Measurements from ENCODE around the gene PSEN2.

PSEN2 gene

GRCh38 chr1:226870401-226871279 lies at the start of gene PSEN2:
PSEN2 (plus strand) TSS chr1:226870616; CDS start chr1:226881908, 11,292 bp downstream.
- peak within 1 kb of the TSS; percentile 68 for H3K4me3 ChIP-seq (ENCODE audit: low read depth, low read length)
- peak; percentile 21; the same call in 1 of the 2 replicates for TF ChIP-seq CTCF (IDR thresholded peaks at IDR 0.05; ENCODE audit: low read depth, low read length)

GRCh38 chr1:226820941-226821718 lies 49.3 kb upstream of the PSEN2 start:
- no peak for TF ChIP-seq CTCF (IDR thresholded peaks at IDR 0.05; ENCODE audit: low read depth, low read length)

DNA sequence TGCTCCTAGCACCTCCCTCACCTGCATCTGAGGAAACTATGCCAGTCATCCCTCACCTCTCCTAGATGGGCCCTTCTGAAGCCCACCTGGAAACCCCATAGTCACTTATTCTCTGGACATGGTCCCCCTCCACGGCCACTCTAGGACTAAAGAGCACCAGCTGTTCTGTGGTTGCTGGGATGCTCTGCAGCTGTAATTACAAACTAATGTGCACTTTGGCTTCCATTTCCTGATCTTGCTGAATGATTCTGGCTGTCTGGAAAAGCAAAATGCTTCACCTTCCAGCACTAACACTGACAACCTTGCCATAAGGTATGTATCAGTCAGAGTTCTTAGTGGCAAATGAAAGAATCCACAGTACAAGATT lies 48.7 kb upstream of the PSEN2 start:
- no peak for TF ChIP-seq CTCF (IDR thresholded peaks at IDR 0.05; ENCODE audit: low read depth, low read length)
- no peak overlapping the region for H3K4me3 ChIP-seq (ENCODE audit: low read depth, low read length)

More at GRCh38 chr1:226820941-226821718, 49.3 kb upstream of the PSEN2 start:
- H3K4me3 ChIP-seq (ENCODE audit: low read depth, low read length): no peak overlapping the region

- no peak for TF ChIP-seq CTCF (IDR thresholded peaks at IDR 0.05; ENCODE audit: low read depth, low read length)
- H3K4me3 ChIP-seq (ENCODE audit: low read depth, low read length): no peak overlapping the region
Measured at GRCh38 chr1:226823643-226824042, 46.8 kb upstream of the PSEN2 start.

DNA sequence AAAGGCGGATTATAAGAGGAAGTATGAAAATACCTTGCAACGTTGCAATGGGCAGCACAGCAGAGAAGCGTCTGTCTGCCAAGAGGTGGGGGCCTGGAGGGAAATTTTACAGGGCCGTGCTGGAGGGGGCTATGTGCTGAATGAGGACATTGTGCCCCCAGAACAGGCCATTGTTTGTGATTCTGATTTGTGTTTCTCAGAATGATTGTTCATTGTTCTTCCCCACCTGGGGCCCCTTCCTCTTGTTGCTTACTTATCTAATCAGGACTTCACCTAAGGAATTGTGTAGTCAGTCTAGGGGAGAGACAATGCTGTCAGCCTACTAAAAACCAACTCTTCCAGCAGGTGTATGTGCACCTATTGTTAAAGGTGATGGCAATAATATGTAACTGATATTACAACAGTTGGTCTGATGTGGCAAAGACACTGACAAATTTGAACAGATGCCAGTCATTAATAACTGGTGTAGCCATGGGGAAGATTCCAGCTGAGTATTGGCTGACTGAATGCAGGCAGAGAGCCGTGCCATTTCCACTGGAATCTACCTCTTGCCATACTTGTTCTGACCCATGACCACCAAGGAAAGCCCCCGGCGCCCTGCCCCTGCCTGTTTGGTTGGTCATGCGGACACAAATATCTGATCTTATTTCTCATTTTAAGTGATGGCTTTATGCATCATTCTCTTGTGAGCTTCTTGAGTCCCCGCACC lies 45.2 kb upstream of the PSEN2 start:
- H3K4me3 ChIP-seq (ENCODE audit: low read depth, low read length): no peak overlapping the region
- TF ChIP-seq CTCF (IDR thresholded peaks at IDR 0.05; ENCODE audit: low read depth, low read length): no peak

DNA sequence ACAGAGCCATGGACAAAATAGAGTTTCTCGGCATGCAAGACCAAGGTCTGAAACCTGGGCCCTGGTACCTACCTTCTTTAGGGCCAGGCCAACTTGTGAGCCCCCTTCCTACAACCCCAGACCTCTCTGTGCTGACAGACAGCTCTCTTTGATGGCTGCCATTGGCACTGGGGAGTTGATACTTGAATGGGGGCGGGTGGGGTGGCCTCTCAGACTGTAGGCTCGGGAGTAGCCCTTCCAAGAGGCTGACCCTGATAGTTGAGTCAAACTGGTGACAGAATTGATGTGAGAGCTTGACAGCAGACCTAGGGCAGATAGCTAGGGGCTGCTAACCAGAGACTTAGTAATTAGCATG lies 44.7 kb upstream of the PSEN2 start:
- TF ChIP-seq CTCF (IDR thresholded peaks at IDR 0.05; ENCODE audit: low read depth, low read length): no peak
- H3K4me3 ChIP-seq (ENCODE audit: low read depth, low read length): no peak overlapping the region

All from WI38 (cell line).